H54 (cell line): ENCODE data around the gene RSPRY1.

Experiments used
- DNase-seq: peaks from one replicate; pipeline ENCODE4 v3.0.0; 2011; ENCODE audit warnings: low spot score, mixed read lengths; ENCODE audit not compliant: insufficient read length
- FAIRE-seq: peaks from 3 replicates; lab custom pipeline; 2011; peaks lifted over from hg19 to GRCh38; lab: Jason Lieb, UNC
- POLR2A ChIP-seq: IDR thresholded peaks from 2 replicates; pipeline ENCODE4 v1.6.1; 2011; ENCODE audit warnings: low read depth, mild to moderate bottlenecking, low read length

Gene RSPRY1

GRCh38 chr16:57165938-57166337, 20.2 kb upstream of the RSPRY1 start:
- FAIRE-seq = no peak
- TF ChIP-seq POLR2A = no peak
- no peak for DNase-seq

- DNase-seq = no peak
- FAIRE-seq = no peak
- TF ChIP-seq POLR2A = no peak
These were observed 19.7 kb upstream of the RSPRY1 start for GRCh38 chr16:57166451-57166850.

GRCh38 chr16:57166951-57167350, 19.2 kb upstream of the RSPRY1 start:
- no peak for FAIRE-seq
- no peak for TF ChIP-seq POLR2A

GRCh38 chr16:57167538-57167937, 18.6 kb upstream of the RSPRY1 start:
- no peak for FAIRE-seq
- TF ChIP-seq POLR2A = no peak
- DNase-seq = no peak

More at GRCh38 chr16:57166951-57167350, 19.2 kb upstream of the RSPRY1 start:
- DNase-seq = no peak

- no peak for DNase-seq
- FAIRE-seq = peak; percentile 80
- no peak for TF ChIP-seq POLR2A
These were observed 18.2 kb upstream of the RSPRY1 start for GRCh38 chr16:57167953-57168352.

- FAIRE-seq = no peak
- TF ChIP-seq POLR2A = no peak
- no peak for DNase-seq
These were observed 16.8 kb upstream of the RSPRY1 start for GRCh38 chr16:57169327-57169726.

GRCh38 chr16:57172721-57173290, 13.3 kb upstream of the RSPRY1 start:
- no peak for TF ChIP-seq POLR2A
- DNase-seq = no peak
- no peak for FAIRE-seq

GRCh38 chr16:57175896-57176295, 10.2 kb upstream of the RSPRY1 start:
- TF ChIP-seq POLR2A = no peak

GRCh38 chr16:57178196-57178595, 7.9 kb upstream of the RSPRY1 start:
- no peak for TF ChIP-seq POLR2A
- FAIRE-seq (no peak), DNase-seq (no peak)

More at GRCh38 chr16:57175896-57176295, 10.2 kb upstream of the RSPRY1 start:
- DNase-seq = no peak
- peak; percentile 15 for FAIRE-seq

- TF ChIP-seq POLR2A = no peak
- FAIRE-seq (no peak), DNase-seq (no peak)
These were observed 7.3 kb upstream of the RSPRY1 start for GRCh38 chr16:57178793-57179212.

GRCh38 chr16:57179215-57179828, 6.8 kb upstream of the RSPRY1 start:
- FAIRE-seq = no peak
- no peak for DNase-seq

GRCh38 chr16:57184113-57184512, 2.0 kb upstream of the RSPRY1 start:
- FAIRE-seq (no peak), DNase-seq (no peak)
- no peak for TF ChIP-seq POLR2A

More at GRCh38 chr16:57179215-57179828, 6.8 kb upstream of the RSPRY1 start:
- no peak for TF ChIP-seq POLR2A

- no peak for TF ChIP-seq POLR2A
- no peak for FAIRE-seq
- DNase-seq = no peak
These were observed 1.2 kb upstream of the RSPRY1 start for GRCh38 chr16:57184887-57185445.

- peak; percentile 30 for DNase-seq
- no peak for FAIRE-seq
- TF ChIP-seq POLR2A = no peak; the same call in 1 of the 2 replicates
These were observed 634 bp upstream of the RSPRY1 start for GRCh38 chr16:57185446-57185944.
